Testis (tissue), 3 donors: Measurements from ENCODE around the gene LZTS2. TPM values are rescaled to one million over a fixed set of nuclear protein-coding genes. Genes with fewer than 3 reads are reported as not detected.

Experiments used
- DNase-seq: peaks from one replicate; pipeline ENCODE4 v3.0.0-alpha.2; 2019
- H3K27ac ChIP-seq, 2 donors: fragments of 200-600 bp; sonication (generic); one replicate each; pipeline ENCODE4 v1.5.1; 2019
- H3K27me3 ChIP-seq: fragments of 200-600 bp; sonication (generic); one replicate; pipeline ENCODE4 v1.5.1; 2019
- H3K36me3 ChIP-seq: fragments of 200-600 bp; sonication (generic); one replicate; pipeline ENCODE4 v1.5.1; 2017; ENCODE audit warnings: low read depth; ENCODE audit errors: missing control alignments
- H3K4me1 ChIP-seq: fragments of 200-600 bp; sonication (generic); one replicate; pipeline ENCODE4 v1.5.1; 2019
- H3K4me3 ChIP-seq, 2 donors: fragments of 200-600 bp; sonication (generic); one replicate each; pipeline ENCODE4 v1.5.1; 2017 to 2019
- H3K9me3 ChIP-seq: fragments of 200-600 bp; sonication (generic); one replicate; pipeline ENCODE4 v1.5.1; 2017
- POLR2A ChIP-seq: fragments of 450-650 bp; IDR thresholded peaks from one replicate; pipeline ENCODE4 v1.6.1; 2017; ENCODE audit warnings: antibody characterized with exemption, mild to moderate bottlenecking, moderate library complexity
- WGBS, 2 donors: methylation state at CpG; one replicate each; pipeline ENCODE4 v1.1.5; 2018; 5-methylcytosine and 5-hydroxymethylcytosine counted together
- intact Hi-C: fragments of 100-400 bp; cut with DNase I; formaldehyde crosslinking; loops from one replicate; pipeline ENCODE4 v1.15.1; 2023; ENCODE audit warnings: low total_unique reads
- polyA plus RNA-seq: library from polyadenylated mRNA; stranded (reverse); fragments of 350-450 nt; fragmentation: Illumina TruSeq; extraction: RNeasy Lipid Tissue Mini Kit (QIAGEN cat#74804); gene quantifications from one replicate; pipeline ENCODE4 v1.2.3, GENCODE V29; 2014; ENCODE audit warnings: low read depth, low replicate concordance; ENCODE audit not compliant: insufficient read depth
- total RNA-seq, 2 donors: library from RNA; depleted of rRNA; stranded (reverse); fragments of >200 nt; gene quantifications; one replicate each; pipeline ENCODE4 v1.2.3, GENCODE V29; 2016
- TF ChIP-seq, protein P1 (sequence below), 3 experiments: fragments of 450-650 bp in 2 of 3; fragments of 200-600 bp in 1 of 3; sonication (generic) in 1 of 3; IDR thresholded peaks; one replicate each; pipeline ENCODE4 v1.5.1; 2016 to 2019; ENCODE audit warnings: antibody characterized with exemption in 3 of 3, mild to moderate bottlenecking in 2 of 3, moderate library complexity in 1 of 3

Gene LZTS2
- total and polyA plus RNA-seq, 3 donors from 2014 or later, result 65.9 to 158 (median 133) TPM

DNA sequence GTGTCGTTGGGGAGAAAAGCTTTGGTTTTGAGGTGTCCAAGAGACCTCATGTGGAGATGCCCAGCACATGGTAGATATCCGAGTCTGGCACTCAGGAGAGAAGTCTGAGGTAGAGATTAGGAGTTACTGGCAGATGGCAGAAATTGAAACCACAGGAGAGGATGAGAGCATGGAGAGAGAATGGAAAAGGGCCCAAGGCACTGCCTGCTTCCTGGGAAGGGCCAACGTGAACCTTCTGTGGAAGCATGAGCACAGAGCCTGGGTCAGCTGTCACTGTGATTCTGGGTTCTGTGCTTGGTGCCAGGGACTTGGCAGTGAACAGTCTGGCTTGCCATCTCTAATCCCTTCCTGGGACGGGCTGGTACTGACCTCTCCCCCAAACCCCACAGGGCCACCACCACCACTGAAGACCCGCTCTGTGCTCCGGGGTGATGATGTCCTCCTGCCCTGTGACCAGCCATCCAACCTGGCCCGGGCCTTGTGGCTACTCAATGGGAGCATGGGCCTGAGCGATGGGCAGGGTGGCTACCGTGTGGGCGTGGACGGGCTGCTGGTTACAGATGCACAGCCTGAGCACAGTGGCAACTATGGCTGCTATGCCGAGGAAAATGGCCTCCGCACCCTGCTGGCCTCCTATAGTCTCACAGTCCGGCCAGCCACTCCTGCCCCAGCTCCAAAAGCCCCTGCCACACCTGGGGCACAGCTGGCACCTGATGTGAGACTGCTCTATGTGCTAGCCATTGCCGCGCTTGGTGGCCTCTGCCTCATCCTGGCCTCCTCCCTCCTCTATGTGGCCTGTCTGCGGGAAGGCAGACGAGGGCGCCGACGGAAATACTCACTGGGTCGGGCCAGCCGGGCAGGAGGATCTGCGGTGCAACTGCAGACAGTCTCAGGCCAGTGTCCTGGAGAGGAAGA lies 16.4 kb upstream of the LZTS2 start:
- Histone ChIP-seq H3K27ac (no peak overlapping the region), H3K9me3 (no peaks in the 10 kb centered on the region), H3K36me3 (no peaks in the 10 kb centered on the region), H3K4me3 (no peak overlapping the region), H3K27me3 (no peaks in the 10 kb centered on the region), H3K4me1 (peaks cover 15% of the 10 kb centered on the region)
- TF ChIP-seq POLR2A, result no peak
- TF ChIP-seq, protein P1, sequence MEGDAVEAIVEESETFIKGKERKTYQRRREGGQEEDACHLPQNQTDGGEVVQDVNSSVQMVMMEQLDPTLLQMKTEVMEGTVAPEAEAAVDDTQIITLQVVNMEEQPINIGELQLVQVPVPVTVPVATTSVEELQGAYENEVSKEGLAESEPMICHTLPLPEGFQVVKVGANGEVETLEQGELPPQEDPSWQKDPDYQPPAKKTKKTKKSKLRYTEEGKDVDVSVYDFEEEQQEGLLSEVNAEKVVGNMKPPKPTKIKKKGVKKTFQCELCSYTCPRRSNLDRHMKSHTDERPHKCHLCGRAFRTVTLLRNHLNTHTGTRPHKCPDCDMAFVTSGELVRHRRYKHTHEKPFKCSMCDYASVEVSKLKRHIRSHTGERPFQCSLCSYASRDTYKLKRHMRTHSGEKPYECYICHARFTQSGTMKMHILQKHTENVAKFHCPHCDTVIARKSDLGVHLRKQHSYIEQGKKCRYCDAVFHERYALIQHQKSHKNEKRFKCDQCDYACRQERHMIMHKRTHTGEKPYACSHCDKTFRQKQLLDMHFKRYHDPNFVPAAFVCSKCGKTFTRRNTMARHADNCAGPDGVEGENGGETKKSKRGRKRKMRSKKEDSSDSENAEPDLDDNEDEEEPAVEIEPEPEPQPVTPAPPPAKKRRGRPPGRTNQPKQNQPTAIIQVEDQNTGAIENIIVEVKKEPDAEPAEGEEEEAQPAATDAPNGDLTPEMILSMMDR (IDR thresholded peaks at IDR 0.05), result no peak
- WGBS, 2 donors, result 79 to 92% methylated on average over 4 to 24 of the region's 24 CpGs
- intact Hi-C loops, result no loop called here
- DNase-seq, result no peak

GRCh38 chr10:100983868-100984671 lies 15.5 kb upstream of the LZTS2 start:
- DNase-seq, result no peak
- Histone ChIP-seq H3K9me3 (no peaks in the 10 kb centered on the region), H3K36me3 (no peaks in the 10 kb centered on the region), H3K27ac (no peak overlapping the region), H3K4me1 (peaks cover 22% of the 10 kb centered on the region), H3K4me3 (no peak overlapping the region), H3K27me3 (no peaks in the 10 kb centered on the region)
- WGBS, 2 donors, result 81 to 88% methylated on average over 8 to 13 of the region's 13 CpGs
- TF ChIP-seq, protein P1 (IDR thresholded peaks at IDR 0.05), result no peak
- TF ChIP-seq POLR2A, result no peak
- intact Hi-C loops, result no loop called here

GRCh38 chr10:100984672-100985177 lies 14.9 kb upstream of the LZTS2 start:
- DNase-seq, result no peak

GRCh38 chr10:100985336-100985735 lies 14.3 kb upstream of the LZTS2 start:
- intact Hi-C loops, result no loop called here
- Histone ChIP-seq H3K4me3 (no peak overlapping the region), H3K27ac (no peak overlapping the region), H3K27me3 (no peaks in the 10 kb centered on the region), H3K4me1 (peaks cover 24% of the 10 kb centered on the region), H3K9me3 (no peaks in the 10 kb centered on the region), H3K36me3 (no peaks in the 10 kb centered on the region)
- WGBS, 2 donors, result 41 to 54% methylated on average over 5 of the region's 5 CpGs
- DNase-seq, result no peak
- TF ChIP-seq, protein P1 (IDR thresholded peaks at IDR 0.05), result no peak
- no peak for TF ChIP-seq POLR2A

More at GRCh38 chr10:100984672-100985177, 14.9 kb upstream of the LZTS2 start:
- Histone ChIP-seq H3K4me1 (peaks cover 24% of the 10 kb centered on the region), H3K27ac (no peak overlapping the region), H3K36me3 (no peaks in the 10 kb centered on the region), H3K9me3 (no peaks in the 10 kb centered on the region), H3K27me3 (no peaks in the 10 kb centered on the region), H3K4me3 (no peak overlapping the region)
- TF ChIP-seq POLR2A, result no peak
- TF ChIP-seq, protein P1 (IDR thresholded peaks at IDR 0.05), result no peak
- intact Hi-C loops, result no loop called here
- 75 to 82% methylated on average over 2 of the region's 2 CpGs for WGBS, 2 donors
